HAP-1 (cell line): ENCODE measurements around the gene SPOCK1.

Experiments
- DNase-seq, 2 experiments: peaks; one replicate each; pipeline ENCODE4 v3.0.0-alpha.2; 2016 to 2020; ENCODE audit warnings: low spot score in 2 of 2
- H3K27me3 ChIP-seq: fragments of 250-450 bp; sonication (Bioruptor Pico); 2 replicates; pipeline ENCODE4 v1.5.1; 2020; ENCODE audit warnings: low read depth, mild to moderate bottlenecking, moderate library complexity
- H3K36me3 ChIP-seq: fragments of 250-450 bp; sonication (Bioruptor Pico); replicated peaks from 2 replicates; pipeline ENCODE4 v1.5.1; 2020; ENCODE audit warnings: mild to moderate bottlenecking
- H3K4me1 ChIP-seq: fragments of 250-450 bp; sonication (Bioruptor Pico); 2 replicates; pipeline ENCODE4 v1.5.1; 2020; ENCODE audit warnings: mild to moderate bottlenecking
- H3K4me3 ChIP-seq: fragments of 250-450 bp; sonication (Bioruptor Pico); 2 replicates; pipeline ENCODE4 v1.5.1; 2020; ENCODE audit warnings: mild to moderate bottlenecking, moderate library complexity
- H3K9me3 ChIP-seq: fragments of 250-450 bp; sonication (Bioruptor Pico); 2 replicates; pipeline ENCODE4 v1.5.1; 2020; ENCODE audit warnings: mild to moderate bottlenecking, moderate library complexity
- in situ Hi-C: fragments of 300-500 bp; cut with MboI; formaldehyde crosslinking; loops from 3 replicates; pipeline ENCODE4 v1.14.3; 2020; ENCODE audit warnings: low sequenced_read_pairs, inconsistent platforms, mixed read lengths

The SPOCK1 gene

GRCh38 chr5:137126829-137127228 lies 372.3 kb downstream of the SPOCK1 start:
- in situ Hi-C loops, result no loop called here
- no peak overlapping the region for H3K4me3 ChIP-seq
- no peaks in the 10 kb centered on the region for H3K27me3 ChIP-seq
- no peaks in the 10 kb centered on the region for H3K9me3 ChIP-seq
- H3K36me3 ChIP-seq, result no peaks in the 10 kb centered on the region
- H3K4me1 ChIP-seq, result peaks cover 16% of the 10 kb centered on the region
- peak in 1 of 2 experiments; percentile 28 for DNase-seq

DNA sequence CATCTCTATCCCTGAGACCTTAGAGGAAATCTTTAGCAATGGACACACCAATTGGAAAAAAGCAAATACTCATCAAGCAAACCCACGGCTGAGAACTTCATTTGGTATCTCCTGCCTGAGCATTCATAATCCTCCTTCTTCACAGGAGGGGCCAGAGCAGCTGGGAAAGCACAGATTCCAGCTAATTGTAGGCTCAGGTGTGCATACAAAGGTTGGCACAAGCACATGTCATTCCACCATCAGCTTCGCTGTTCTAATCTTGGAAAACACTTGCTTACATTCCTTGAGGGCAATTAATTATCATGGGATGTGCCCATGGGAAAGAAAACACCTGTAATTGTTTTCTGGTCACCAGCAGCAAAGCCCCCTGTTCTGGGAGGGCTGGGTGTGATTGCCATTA lies 376.6 kb downstream of the SPOCK1 start:
- no peak overlapping the region for H3K4me3 ChIP-seq
- peaks cover 7% of the 10 kb centered on the region; the same call in 1 of the 2 replicates for H3K27me3 ChIP-seq
- H3K36me3 ChIP-seq, result no peaks in the 10 kb centered on the region
- DNase-seq, result no peak
- H3K9me3 ChIP-seq, result no peaks in the 10 kb centered on the region
- H3K4me1 ChIP-seq, result peaks cover 19% of the 10 kb centered on the region
- in situ Hi-C loops, result no loop called here

- no peak overlapping the region for H3K4me3 ChIP-seq
- H3K4me1 ChIP-seq, result peaks cover 14% of the 10 kb centered on the region
- no peaks in the 10 kb centered on the region for H3K9me3 ChIP-seq
- in situ Hi-C loops, result no loop called here
- peaks cover 7% of the 10 kb centered on the region; the same call in 1 of the 2 replicates for H3K27me3 ChIP-seq
- DNase-seq, result no peak
- H3K36me3 ChIP-seq, result no peaks in the 10 kb centered on the region
Observed at GRCh38 chr5:137122075-137122474, 377.1 kb downstream of the SPOCK1 start.

- Histone ChIP-seq H3K36me3 (no peaks in the 10 kb centered on the region), H3K4me3 (no peak overlapping the region), H3K27me3 (peaks cover 7% of the 10 kb centered on the region; the same call in 1 of the 2 replicates), H3K4me1 (peaks cover 8% of the 10 kb centered on the region), H3K9me3 (no peaks in the 10 kb centered on the region)
- peak; percentile 15 to 42 for DNase-seq
- in situ Hi-C loops, result no loop called here
Observed at GRCh38 chr5:137119321-137119720, 379.8 kb downstream of the SPOCK1 start.

GRCh38 chr5:137118629-137119028 lies 380.5 kb downstream of the SPOCK1 start:
- in situ Hi-C loops, result no loop called here
- no peaks in the 10 kb centered on the region for H3K9me3 ChIP-seq
- H3K4me1 ChIP-seq, result peaks cover 8% of the 10 kb centered on the region
- H3K4me3 ChIP-seq, result no peak overlapping the region
- no peak for DNase-seq
- H3K36me3 ChIP-seq, result no peaks in the 10 kb centered on the region
- H3K27me3 ChIP-seq, result peaks cover 10% of the 10 kb centered on the region; the same call in 1 of the 2 replicates

- H3K27me3 ChIP-seq, result peaks cover 3% of the 10 kb centered on the region; the same call in 1 of the 2 replicates
- H3K4me1 ChIP-seq, result peaks cover 8% of the 10 kb centered on the region
- in situ Hi-C loops, result no loop called here
- no peaks in the 10 kb centered on the region for H3K9me3 ChIP-seq
- no peak overlapping the region for H3K4me3 ChIP-seq
- no peaks in the 10 kb centered on the region for H3K36me3 ChIP-seq
- no peak for DNase-seq
Observed at GRCh38 chr5:137115152-137115551, 384.0 kb downstream of the SPOCK1 start.

GRCh38 chr5:137114529-137114928 lies 384.6 kb downstream of the SPOCK1 start:
- Histone ChIP-seq H3K4me3 (no peak overlapping the region), H3K27me3 (peaks cover 3% of the 10 kb centered on the region; the same call in 1 of the 2 replicates), H3K9me3 (no peaks in the 10 kb centered on the region), H3K36me3 (no peaks in the 10 kb centered on the region), H3K4me1 (peaks cover 8% of the 10 kb centered on the region)
- DNase-seq, result no peak
- in situ Hi-C loops, result no loop called here

- in situ Hi-C loops, result no loop called here
- H3K4me3 ChIP-seq, result no peak overlapping the region
- H3K27me3 ChIP-seq, result peaks cover 3% of the 10 kb centered on the region
- no peaks in the 10 kb centered on the region for H3K9me3 ChIP-seq
- no peak for DNase-seq
- no peaks in the 10 kb centered on the region for H3K36me3 ChIP-seq
- peaks cover 2% of the 10 kb centered on the region for H3K4me1 ChIP-seq
Observed at GRCh38 chr5:137113939-137114338, 385.2 kb downstream of the SPOCK1 start.

DNA sequence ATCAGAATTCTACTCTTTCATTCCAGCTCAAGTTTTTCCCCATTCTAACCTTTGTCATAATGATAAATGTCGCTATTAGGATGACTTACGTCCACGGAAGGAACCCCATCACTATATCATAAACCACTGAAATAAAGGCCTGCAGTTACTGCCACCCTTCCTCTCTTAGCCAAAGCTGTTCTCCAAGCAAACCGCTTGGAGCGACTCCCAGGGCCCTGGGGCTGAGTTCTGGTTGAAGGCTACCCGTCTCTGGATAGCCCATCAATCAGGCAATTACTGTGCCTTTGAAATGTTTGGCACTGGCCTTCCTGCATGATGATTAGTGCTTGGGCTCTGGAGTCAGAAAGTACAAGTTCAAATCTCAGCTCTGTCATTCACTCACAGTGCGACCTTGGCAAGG lies 386.0 kb downstream of the SPOCK1 start:
- no peak overlapping the region for H3K4me3 ChIP-seq
- in situ Hi-C loops, result no loop called here
- H3K9me3 ChIP-seq, result no peaks in the 10 kb centered on the region
- no peaks in the 10 kb centered on the region for H3K36me3 ChIP-seq
- H3K4me1 ChIP-seq, result no peaks in the 10 kb centered on the region; the same call in 1 of the 2 replicates
- H3K27me3 ChIP-seq, result peaks cover 5% of the 10 kb centered on the region
- no peak for DNase-seq

GRCh38 chr5:137105351-137106035 lies 393.6 kb downstream of the SPOCK1 start:
- no peaks in the 10 kb centered on the region for H3K4me1 ChIP-seq

DNA sequence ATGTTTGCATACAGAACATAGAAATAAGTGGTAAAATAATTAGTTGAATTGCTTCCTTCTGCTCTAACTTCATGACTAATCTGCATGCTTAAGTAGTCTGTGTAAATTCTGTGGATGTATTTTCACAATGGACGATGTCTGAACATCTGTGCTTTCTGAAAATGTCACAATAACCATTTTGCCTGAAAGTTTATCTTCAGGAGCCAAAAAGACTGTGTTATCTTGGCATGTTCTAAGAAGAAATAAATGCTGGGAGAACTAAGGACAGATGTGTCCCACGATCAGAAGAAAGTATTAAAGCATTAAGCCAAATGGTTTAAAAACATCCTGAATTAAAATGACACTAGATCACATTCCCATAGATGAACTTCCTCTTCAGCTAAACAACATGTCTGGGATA lies 397.6 kb downstream of the SPOCK1 start:
- no peaks in the 10 kb centered on the region for H3K4me1 ChIP-seq
- H3K27me3 ChIP-seq, result no peaks in the 10 kb centered on the region
- in situ Hi-C loops, result no loop called here
- H3K36me3 ChIP-seq, result no peaks in the 10 kb centered on the region
- DNase-seq, result no peak
- no peaks in the 10 kb centered on the region for H3K9me3 ChIP-seq
- H3K4me3 ChIP-seq, result no peak overlapping the region

More at GRCh38 chr5:137105351-137106035, 393.6 kb downstream of the SPOCK1 start:
- no peak for DNase-seq
- Histone ChIP-seq H3K36me3 (no peaks in the 10 kb centered on the region), H3K27me3 (peaks cover 2% of the 10 kb centered on the region; the same call in 1 of the 2 replicates), H3K9me3 (no peaks in the 10 kb centered on the region), H3K4me3 (no peak overlapping the region)
- in situ Hi-C loops, result no loop called here

GRCh38 chr5:137099651-137100050 lies 399.5 kb downstream of the SPOCK1 start:
- Histone ChIP-seq H3K4me3 (no peak overlapping the region), H3K36me3 (no peaks in the 10 kb centered on the region), H3K27me3 (no peaks in the 10 kb centered on the region), H3K9me3 (no peaks in the 10 kb centered on the region), H3K4me1 (no peaks in the 10 kb centered on the region)
- DNase-seq, result no peak
- in situ Hi-C loops, result no loop called here

- in situ Hi-C loops, result no loop called here
- Histone ChIP-seq H3K9me3 (no peaks in the 10 kb centered on the region), H3K36me3 (no peaks in the 10 kb centered on the region), H3K4me1 (no peaks in the 10 kb centered on the region), H3K4me3 (no peak overlapping the region), H3K27me3 (no peaks in the 10 kb centered on the region)
- DNase-seq, result no peak
Observed at GRCh38 chr5:137098663-137099062, 400.5 kb downstream of the SPOCK1 start.

- Histone ChIP-seq H3K4me1 (no peaks in the 10 kb centered on the region), H3K27me3 (no peaks in the 10 kb centered on the region), H3K36me3 (no peaks in the 10 kb centered on the region), H3K9me3 (no peaks in the 10 kb centered on the region), H3K4me3 (no peak overlapping the region)
- no peak for DNase-seq
- in situ Hi-C loops, result no loop called here
Observed at GRCh38 chr5:137098238-137098637, 400.9 kb downstream of the SPOCK1 start.

DNA sequence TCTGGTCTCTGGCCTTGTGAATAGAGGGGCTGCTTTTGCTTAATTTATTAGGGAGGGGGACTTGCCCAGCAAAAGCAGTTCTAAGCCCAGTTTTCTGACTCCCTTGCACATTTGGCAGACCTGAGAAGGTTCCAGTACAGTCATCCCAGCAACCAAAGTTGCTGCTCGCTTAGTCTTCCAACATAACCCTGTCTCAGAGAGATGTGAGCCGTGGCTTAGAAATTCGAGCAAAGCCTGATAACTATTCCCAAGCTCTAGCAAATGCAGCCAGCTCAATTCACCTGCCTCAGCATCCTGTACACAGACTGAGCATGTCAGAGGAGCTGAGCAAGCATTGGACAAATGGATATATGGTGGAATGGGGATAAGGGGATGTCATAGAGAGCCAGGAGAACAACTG lies 401.9 kb downstream of the SPOCK1 start:
- no peaks in the 10 kb centered on the region for H3K9me3 ChIP-seq
- DNase-seq, result no peak
- H3K27me3 ChIP-seq, result no peaks in the 10 kb centered on the region
- H3K4me3 ChIP-seq, result no peak overlapping the region
- no peaks in the 10 kb centered on the region for H3K36me3 ChIP-seq
- H3K4me1 ChIP-seq, result no peaks in the 10 kb centered on the region
- in situ Hi-C loops, result no loop called here
